ENCODE data around the gene MRPS6.

DNA sequence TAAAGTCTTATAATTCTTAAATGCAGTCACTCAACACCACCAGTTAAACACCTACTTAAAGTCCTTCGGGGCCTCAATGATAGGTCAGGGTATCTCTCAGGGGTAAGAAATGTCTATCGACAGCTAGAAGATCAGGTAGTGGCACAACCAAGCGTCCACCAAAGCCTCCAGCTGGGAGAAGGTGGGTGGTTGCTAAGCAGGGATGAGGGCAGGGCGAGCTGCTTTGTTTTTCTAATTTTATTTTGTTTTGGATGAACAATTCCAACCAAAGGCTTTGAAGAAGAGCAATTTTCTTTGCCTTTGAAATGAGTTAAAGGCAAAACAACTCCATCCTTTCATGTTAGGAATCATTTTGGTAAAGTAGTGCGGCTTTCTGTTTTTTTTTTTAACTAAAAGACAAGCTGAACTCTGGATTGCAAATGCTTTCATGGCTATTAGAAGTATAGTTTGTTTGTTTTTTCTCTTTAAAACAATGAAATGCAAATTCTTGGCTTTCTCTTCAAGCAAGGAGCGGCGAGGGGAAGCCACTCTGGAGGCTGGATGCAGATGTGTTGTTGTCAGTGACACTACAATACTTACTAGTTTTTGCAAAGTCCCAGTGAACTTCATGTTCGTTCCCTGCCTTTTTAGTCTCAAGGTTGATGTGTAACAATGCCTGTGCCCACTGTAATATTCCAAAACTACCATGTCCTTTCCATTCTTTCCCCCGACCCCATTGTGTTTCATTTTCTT, 106.0 kb downstream of the MRPS6 start:
- TF ChIP-seq TAF1 (IDR thresholded peaks at IDR 0.05; ENCODE audit: borderline replicate concordance, insufficient read depth, low read length), result no peak
- no peak for TF ChIP-seq POLR2AphosphoS5 (IDR thresholded peaks at IDR 0.05; ENCODE audit: low read depth, low read length)
- TF ChIP-seq, protein P1, sequence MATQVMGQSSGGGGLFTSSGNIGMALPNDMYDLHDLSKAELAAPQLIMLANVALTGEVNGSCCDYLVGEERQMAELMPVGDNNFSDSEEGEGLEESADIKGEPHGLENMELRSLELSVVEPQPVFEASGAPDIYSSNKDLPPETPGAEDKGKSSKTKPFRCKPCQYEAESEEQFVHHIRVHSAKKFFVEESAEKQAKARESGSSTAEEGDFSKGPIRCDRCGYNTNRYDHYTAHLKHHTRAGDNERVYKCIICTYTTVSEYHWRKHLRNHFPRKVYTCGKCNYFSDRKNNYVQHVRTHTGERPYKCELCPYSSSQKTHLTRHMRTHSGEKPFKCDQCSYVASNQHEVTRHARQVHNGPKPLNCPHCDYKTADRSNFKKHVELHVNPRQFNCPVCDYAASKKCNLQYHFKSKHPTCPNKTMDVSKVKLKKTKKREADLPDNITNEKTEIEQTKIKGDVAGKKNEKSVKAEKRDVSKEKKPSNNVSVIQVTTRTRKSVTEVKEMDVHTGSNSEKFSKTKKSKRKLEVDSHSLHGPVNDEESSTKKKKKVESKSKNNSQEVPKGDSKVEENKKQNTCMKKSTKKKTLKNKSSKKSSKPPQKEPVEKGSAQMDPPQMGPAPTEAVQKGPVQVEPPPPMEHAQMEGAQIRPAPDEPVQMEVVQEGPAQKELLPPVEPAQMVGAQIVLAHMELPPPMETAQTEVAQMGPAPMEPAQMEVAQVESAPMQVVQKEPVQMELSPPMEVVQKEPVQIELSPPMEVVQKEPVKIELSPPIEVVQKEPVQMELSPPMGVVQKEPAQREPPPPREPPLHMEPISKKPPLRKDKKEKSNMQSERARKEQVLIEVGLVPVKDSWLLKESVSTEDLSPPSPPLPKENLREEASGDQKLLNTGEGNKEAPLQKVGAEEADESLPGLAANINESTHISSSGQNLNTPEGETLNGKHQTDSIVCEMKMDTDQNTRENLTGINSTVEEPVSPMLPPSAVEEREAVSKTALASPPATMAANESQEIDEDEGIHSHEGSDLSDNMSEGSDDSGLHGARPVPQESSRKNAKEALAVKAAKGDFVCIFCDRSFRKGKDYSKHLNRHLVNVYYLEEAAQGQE (IDR thresholded peaks at IDR 0.05; ENCODE audit: insufficient read depth in 1 of 2, low read depth in 2 of 2, low read length in 2 of 2), result no peak

Data from PFSK-1 (cell line).